ENCODE results near the gene CCDC78.

The CCDC78 gene

GRCh38 chr16:711548-712320 lies 14.5 kb downstream of the CCDC78 start:
- Histone ChIP-seq H3K27me3 (replicated peaks) (peaks cover 10% of the 10 kb centered on the region), H3K4me3 (ENCODE audit: low read depth, low read length) (no peak overlapping the region), H3K36me3 (replicated peaks) (no peaks in the 10 kb centered on the region), H3K27ac (no peak overlapping the region)
- peak; percentile 46 for DNase-seq
- in situ Hi-C loops (cut with HindIII; ENCODE audit: low pct_ligation_motif_present, low sequenced_read_pairs): loop anchor here (25.0 kb wide), 1 partner anchor 276 kb away; the partner anchor contains the start of gene SOX8
- TF ChIP-seq, protein P1, sequence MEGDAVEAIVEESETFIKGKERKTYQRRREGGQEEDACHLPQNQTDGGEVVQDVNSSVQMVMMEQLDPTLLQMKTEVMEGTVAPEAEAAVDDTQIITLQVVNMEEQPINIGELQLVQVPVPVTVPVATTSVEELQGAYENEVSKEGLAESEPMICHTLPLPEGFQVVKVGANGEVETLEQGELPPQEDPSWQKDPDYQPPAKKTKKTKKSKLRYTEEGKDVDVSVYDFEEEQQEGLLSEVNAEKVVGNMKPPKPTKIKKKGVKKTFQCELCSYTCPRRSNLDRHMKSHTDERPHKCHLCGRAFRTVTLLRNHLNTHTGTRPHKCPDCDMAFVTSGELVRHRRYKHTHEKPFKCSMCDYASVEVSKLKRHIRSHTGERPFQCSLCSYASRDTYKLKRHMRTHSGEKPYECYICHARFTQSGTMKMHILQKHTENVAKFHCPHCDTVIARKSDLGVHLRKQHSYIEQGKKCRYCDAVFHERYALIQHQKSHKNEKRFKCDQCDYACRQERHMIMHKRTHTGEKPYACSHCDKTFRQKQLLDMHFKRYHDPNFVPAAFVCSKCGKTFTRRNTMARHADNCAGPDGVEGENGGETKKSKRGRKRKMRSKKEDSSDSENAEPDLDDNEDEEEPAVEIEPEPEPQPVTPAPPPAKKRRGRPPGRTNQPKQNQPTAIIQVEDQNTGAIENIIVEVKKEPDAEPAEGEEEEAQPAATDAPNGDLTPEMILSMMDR (IDR thresholded peaks at IDR 0.05; ENCODE audit: low read depth, low read length, missing control alignments): peak; percentile 83

DNA sequence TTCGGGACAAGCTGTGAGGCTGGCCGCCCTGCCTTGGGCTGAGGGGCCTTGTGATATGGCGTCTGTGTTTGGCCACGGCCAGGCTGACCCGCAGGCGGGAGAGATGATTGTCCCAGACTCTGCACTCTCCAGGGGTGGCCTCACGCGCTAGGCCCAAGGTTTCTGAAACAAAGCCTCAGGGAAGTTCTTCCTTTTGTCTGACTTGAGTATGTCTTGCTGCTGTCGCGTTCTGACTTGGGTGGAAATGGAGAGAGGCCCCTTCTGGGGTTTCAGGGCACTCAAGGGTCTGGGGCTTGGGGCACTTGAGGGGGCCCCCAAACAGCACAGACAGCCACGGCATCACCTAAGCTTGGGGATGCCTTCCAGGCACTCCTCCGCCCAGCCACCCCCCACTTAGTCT lies 15.2 kb downstream of the CCDC78 start:
- H3K27me3 ChIP-seq (replicated peaks): peaks cover 16% of the 10 kb centered on the region
- TF ChIP-seq, protein P1 (IDR thresholded peaks at IDR 0.05; ENCODE audit: low read depth, low read length, missing control alignments): no peak
- in situ Hi-C loops (cut with HindIII; ENCODE audit: low pct_ligation_motif_present, low sequenced_read_pairs): loop anchor here (25.0 kb wide), 1 partner anchor 276 kb away; the partner anchor contains the start of gene SOX8

DNA sequence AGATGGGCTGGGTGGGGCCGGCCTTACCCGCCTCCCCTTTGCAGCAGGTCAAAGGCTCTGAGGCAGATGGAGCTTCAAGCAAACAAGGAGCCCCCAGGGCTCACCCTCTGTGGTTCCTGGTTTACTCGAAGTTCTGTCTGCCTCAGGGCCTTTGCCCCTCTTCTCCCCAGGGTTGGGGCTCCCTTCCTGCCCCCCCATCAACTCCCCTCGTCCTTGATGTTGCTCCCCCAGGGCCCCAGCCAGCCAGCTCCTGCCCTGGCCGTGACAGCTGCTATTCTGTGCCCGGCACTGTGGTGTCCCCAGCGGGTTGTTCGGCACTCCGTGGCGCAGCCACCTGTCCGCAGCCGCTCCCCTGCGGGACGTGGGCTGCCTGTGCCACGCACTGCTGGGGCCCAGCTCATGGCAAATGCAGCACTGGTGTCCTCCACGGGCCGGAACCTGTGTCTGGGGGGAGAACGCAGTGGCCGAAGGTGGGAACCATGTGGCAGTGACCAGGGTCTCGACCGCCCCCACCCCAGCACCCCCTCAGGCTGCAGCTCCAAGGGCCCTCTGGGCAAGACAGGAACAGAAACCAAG lies 15.7 kb downstream of the CCDC78 start:
- no peak overlapping the region for H3K4me3 ChIP-seq (ENCODE audit: low read depth, low read length)
- no peaks in the 10 kb centered on the region for H3K36me3 ChIP-seq (replicated peaks)
- H3K27ac ChIP-seq: no peak overlapping the region
- DNase-seq: no peak
- TF ChIP-seq, protein P1 (IDR thresholded peaks at IDR 0.05; ENCODE audit: low read depth, low read length, missing control alignments): no peak
- in situ Hi-C loops (cut with HindIII; ENCODE audit: low pct_ligation_motif_present, low sequenced_read_pairs): loop anchor here (25.0 kb wide), 1 partner anchor 277 kb away; the partner anchor contains the start of gene SOX8
- peaks cover 19% of the 10 kb centered on the region for H3K27me3 ChIP-seq (replicated peaks)

More for the DNA sequence above, 15.2 kb downstream of the CCDC78 start:
- Histone ChIP-seq H3K4me3 (ENCODE audit: low read depth, low read length) (no peak overlapping the region), H3K27ac (no peak overlapping the region), H3K36me3 (replicated peaks) (no peaks in the 10 kb centered on the region)
- DNase-seq: no peak

DNA sequence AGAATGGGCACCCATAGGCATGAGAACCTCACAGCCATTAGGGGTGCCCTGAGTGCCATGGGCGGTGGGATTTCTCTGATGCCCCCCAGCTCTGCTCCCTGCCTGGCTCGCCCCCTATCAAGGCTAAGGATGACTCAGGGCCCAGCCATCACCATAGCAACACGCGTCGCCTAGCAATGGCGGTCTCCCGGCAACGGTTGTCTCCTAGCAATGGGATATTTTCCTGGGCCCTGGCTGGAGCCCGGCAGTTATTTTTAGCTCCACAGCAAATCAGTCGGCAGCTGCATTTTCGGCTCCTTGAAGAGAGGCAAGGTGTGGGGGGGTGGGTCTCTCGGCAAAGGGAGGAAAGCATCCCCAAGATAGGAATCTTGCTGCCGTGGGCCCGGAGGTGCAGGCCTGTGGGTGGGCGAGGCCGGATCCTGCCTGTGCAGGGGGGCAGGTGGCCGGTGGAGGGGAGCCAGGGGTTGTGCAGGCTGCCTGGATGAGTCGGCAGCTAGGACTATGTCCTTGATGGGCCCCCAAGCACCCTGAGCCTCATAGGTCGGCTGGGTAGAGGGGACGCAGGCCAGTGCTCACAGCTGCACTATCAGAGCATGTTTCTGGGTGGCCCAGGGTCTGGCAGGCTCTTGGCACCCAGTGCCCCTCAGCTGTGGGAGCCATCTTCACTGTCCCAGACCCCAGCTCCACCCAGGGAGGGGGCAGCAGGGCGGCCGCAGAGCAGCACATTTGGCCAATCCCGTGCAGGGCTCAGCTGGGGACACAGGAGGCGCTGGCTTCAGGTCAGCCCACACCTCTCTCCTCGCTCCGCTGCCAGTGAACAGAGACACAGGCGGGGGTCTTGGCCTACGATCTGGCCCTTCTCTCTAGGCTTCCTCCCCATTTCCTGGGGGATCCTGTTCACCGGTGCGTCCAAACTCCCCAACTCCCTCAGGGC lies 16.4 kb downstream of the CCDC78 start:
- in situ Hi-C loops (cut with HindIII; ENCODE audit: low pct_ligation_motif_present, low sequenced_read_pairs): loop anchor here (25.0 kb wide), 1 partner anchor 277 kb away; the partner anchor contains the start of gene SOX8
- no peak overlapping the region for H3K27ac ChIP-seq

DNA sequence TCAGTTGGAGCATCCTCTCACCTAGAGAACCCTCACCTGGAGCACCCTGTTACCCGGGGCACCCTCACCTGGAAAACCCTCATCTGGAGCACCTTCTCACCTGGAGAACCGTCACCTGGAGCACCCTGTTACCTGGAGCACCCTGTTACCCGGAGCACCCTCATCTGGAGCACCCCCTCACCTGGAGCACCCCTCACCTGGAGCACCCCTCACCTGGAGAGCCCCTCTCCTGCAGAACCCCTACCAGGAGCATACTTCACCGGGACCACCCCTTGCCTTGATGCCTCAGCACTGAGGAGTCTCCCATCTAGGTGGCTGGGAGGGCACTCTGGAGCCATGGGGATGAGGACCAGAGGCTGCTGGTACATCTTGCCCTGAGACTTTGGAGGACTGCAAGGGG lies 17.3 kb downstream of the CCDC78 start:
- no peaks in the 10 kb centered on the region for H3K36me3 ChIP-seq (replicated peaks)
- peaks cover 33% of the 10 kb centered on the region for H3K27me3 ChIP-seq (replicated peaks)
- no peak overlapping the region for H3K4me3 ChIP-seq (ENCODE audit: low read depth, low read length)
- no peak for DNase-seq
- TF ChIP-seq, protein P1 (IDR thresholded peaks at IDR 0.05; ENCODE audit: low read depth, low read length, missing control alignments): no peak
- H3K27ac ChIP-seq: no peak overlapping the region
- in situ Hi-C loops (cut with HindIII; ENCODE audit: low pct_ligation_motif_present, low sequenced_read_pairs): loop anchor here (25.0 kb wide), 1 partner anchor 278 kb away; the partner anchor contains the start of gene SOX8

More for the DNA sequence above, 16.4 kb downstream of the CCDC78 start:
- no peaks in the 10 kb centered on the region for H3K36me3 ChIP-seq (replicated peaks)
- DNase-seq: peak; percentile 96
- H3K27me3 ChIP-seq (replicated peaks): peaks cover 24% of the 10 kb centered on the region
- H3K4me3 ChIP-seq (ENCODE audit: low read depth, low read length): no peak overlapping the region
- TF ChIP-seq, protein P1 (IDR thresholded peaks at IDR 0.05; ENCODE audit: low read depth, low read length, missing control alignments): no peak

All from brain microvascular endothelial cell (primary cell).